Breast epithelium (tissue), 3 donors: Measurements from ENCODE around the gene CHCHD1.

Experiments
- CTCF ChIP-seq, 3 donors: fragments of 450-650 bp; IDR thresholded peaks; one replicate each; pipeline ENCODE4 v1.5.1; 2016 to 2017; ENCODE audit warnings: antibody characterized with exemption in 3 of 3, mild to moderate bottlenecking in 3 of 3, moderate library complexity in 3 of 3
- POLR2A ChIP-seq: fragments of 450-650 bp; IDR thresholded peaks from one replicate; pipeline ENCODE4 v1.6.1; 2016; ENCODE audit warnings: antibody characterized with exemption, mild to moderate bottlenecking, moderate library complexity
- POLR2AphosphoS5 ChIP-seq, 3 donors: sonication (generic); formaldehyde crosslinking; IDR thresholded peaks; one replicate each; pipeline ENCODE4 v1.6.1; 2017; ENCODE audit warnings: antibody characterized with exemption in 3 of 3

GRCh38 chr10:73759512-73760115 lies 22.2 kb upstream of the CHCHD1 start:
- TF ChIP-seq CTCF (IDR thresholded peaks at IDR 0.05) (no peak), POLR2A (no peak), POLR2AphosphoS5 (IDR thresholded peaks at IDR 0.05) (no peak)
